HL-60 (cell line): ENCODE data around the gene SLCO1A2.

Source experiments
- DNase-seq, 2 experiments: peaks; one replicate each; pipeline ENCODE4 v3.0.0-alpha.2; 2010 to 2020; ENCODE audit warnings: low read depth in 1 of 2, low spot score in 1 of 2
- H3K27ac ChIP-seq: fragments of 250-450 bp; sonication (Bioruptor Pico); replicated peaks from 2 replicates; pipeline ENCODE4 v1.5.1; 2020; ENCODE audit warnings: mild to moderate bottlenecking, moderate library complexity
- H3K27me3 ChIP-seq: fragments of 250-450 bp; sonication (Bioruptor Pico); 2 replicates; pipeline ENCODE4 v1.5.1; 2021; ENCODE audit warnings: mild to moderate bottlenecking, moderate library complexity; ENCODE audit not compliant: insufficient read depth, poor library complexity, severe bottlenecking
- H3K4me3 ChIP-seq: replicated peaks from 2 replicates; pipeline ENCODE4 v1.5.1; 2011; ENCODE audit warnings: mild to moderate bottlenecking, control low read depth, low read length; ENCODE audit not compliant: insufficient read depth
- GABPA ChIP-seq: IDR thresholded peaks from 2 replicates; pipeline ENCODE4 v1.6.1; 2012; ENCODE audit warnings: low read depth
- POLR2AphosphoS5 ChIP-seq: IDR thresholded peaks from 2 replicates; pipeline ENCODE4 v1.6.1; 2012; ENCODE audit warnings: low read depth
- SPI1 ChIP-seq: IDR thresholded peaks from 2 replicates; pipeline ENCODE4 v1.6.1; 2012; ENCODE audit warnings: low read depth, mild to moderate bottlenecking, borderline replicate concordance
- TF ChIP-seq, protein P1 (sequence below): IDR thresholded peaks from 2 replicates; pipeline ENCODE4 v1.6.1; 2012; ENCODE audit warnings: low read depth; ENCODE audit not compliant: insufficient replicate concordance
- TF ChIP-seq, protein P2 (sequence below): IDR thresholded peaks from one replicate; pipeline ENCODE4 v1.5.1; 2011; ENCODE audit warnings: low read length, control low read depth, inconsistent platforms; ENCODE audit not compliant: insufficient read depth

The SLCO1A2 gene

DNA sequence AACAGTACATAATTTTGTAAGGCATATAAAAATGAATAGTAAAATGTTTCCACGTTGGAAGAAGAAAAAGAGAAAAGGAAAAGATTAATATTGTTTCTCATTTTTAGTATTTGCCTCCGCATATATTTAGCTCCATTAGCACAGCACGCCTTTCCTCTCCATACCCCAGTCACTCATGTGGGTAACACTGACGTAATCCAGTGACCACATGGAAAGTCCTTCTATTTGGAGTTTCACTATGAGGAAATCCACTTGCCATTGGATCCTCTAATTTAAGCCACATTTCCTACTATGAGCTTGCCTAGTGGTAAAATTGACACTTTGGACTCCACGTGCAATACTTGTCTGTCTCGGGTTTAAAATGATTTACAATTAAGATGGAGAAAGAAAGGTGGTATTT is 5.7 kb upstream of the SLCO1A2 start:
- DNase-seq, result no peak
- Histone ChIP-seq H3K27ac (no peak overlapping the region), H3K4me3 (no peak overlapping the region), H3K27me3 (no peaks in the 10 kb centered on the region)
- TF ChIP-seq, protein P1, sequence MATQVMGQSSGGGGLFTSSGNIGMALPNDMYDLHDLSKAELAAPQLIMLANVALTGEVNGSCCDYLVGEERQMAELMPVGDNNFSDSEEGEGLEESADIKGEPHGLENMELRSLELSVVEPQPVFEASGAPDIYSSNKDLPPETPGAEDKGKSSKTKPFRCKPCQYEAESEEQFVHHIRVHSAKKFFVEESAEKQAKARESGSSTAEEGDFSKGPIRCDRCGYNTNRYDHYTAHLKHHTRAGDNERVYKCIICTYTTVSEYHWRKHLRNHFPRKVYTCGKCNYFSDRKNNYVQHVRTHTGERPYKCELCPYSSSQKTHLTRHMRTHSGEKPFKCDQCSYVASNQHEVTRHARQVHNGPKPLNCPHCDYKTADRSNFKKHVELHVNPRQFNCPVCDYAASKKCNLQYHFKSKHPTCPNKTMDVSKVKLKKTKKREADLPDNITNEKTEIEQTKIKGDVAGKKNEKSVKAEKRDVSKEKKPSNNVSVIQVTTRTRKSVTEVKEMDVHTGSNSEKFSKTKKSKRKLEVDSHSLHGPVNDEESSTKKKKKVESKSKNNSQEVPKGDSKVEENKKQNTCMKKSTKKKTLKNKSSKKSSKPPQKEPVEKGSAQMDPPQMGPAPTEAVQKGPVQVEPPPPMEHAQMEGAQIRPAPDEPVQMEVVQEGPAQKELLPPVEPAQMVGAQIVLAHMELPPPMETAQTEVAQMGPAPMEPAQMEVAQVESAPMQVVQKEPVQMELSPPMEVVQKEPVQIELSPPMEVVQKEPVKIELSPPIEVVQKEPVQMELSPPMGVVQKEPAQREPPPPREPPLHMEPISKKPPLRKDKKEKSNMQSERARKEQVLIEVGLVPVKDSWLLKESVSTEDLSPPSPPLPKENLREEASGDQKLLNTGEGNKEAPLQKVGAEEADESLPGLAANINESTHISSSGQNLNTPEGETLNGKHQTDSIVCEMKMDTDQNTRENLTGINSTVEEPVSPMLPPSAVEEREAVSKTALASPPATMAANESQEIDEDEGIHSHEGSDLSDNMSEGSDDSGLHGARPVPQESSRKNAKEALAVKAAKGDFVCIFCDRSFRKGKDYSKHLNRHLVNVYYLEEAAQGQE, result no peak
- TF ChIP-seq SPI1, result no peak
- TF ChIP-seq GABPA, result no peak
- TF ChIP-seq, protein P2, sequence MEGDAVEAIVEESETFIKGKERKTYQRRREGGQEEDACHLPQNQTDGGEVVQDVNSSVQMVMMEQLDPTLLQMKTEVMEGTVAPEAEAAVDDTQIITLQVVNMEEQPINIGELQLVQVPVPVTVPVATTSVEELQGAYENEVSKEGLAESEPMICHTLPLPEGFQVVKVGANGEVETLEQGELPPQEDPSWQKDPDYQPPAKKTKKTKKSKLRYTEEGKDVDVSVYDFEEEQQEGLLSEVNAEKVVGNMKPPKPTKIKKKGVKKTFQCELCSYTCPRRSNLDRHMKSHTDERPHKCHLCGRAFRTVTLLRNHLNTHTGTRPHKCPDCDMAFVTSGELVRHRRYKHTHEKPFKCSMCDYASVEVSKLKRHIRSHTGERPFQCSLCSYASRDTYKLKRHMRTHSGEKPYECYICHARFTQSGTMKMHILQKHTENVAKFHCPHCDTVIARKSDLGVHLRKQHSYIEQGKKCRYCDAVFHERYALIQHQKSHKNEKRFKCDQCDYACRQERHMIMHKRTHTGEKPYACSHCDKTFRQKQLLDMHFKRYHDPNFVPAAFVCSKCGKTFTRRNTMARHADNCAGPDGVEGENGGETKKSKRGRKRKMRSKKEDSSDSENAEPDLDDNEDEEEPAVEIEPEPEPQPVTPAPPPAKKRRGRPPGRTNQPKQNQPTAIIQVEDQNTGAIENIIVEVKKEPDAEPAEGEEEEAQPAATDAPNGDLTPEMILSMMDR, result no peak
- TF ChIP-seq POLR2AphosphoS5, result no peak

GRCh38 chr12:21339921-21340320 is 5.2 kb upstream of the SLCO1A2 start:
- no peak for DNase-seq
- Histone ChIP-seq H3K27me3 (no peaks in the 10 kb centered on the region), H3K4me3 (no peak overlapping the region), H3K27ac (no peak overlapping the region)
- no peak for TF ChIP-seq POLR2AphosphoS5
- TF ChIP-seq SPI1, result no peak
- TF ChIP-seq, protein P1, result no peak
- TF ChIP-seq, protein P2, result no peak
- TF ChIP-seq GABPA, result no peak

DNA sequence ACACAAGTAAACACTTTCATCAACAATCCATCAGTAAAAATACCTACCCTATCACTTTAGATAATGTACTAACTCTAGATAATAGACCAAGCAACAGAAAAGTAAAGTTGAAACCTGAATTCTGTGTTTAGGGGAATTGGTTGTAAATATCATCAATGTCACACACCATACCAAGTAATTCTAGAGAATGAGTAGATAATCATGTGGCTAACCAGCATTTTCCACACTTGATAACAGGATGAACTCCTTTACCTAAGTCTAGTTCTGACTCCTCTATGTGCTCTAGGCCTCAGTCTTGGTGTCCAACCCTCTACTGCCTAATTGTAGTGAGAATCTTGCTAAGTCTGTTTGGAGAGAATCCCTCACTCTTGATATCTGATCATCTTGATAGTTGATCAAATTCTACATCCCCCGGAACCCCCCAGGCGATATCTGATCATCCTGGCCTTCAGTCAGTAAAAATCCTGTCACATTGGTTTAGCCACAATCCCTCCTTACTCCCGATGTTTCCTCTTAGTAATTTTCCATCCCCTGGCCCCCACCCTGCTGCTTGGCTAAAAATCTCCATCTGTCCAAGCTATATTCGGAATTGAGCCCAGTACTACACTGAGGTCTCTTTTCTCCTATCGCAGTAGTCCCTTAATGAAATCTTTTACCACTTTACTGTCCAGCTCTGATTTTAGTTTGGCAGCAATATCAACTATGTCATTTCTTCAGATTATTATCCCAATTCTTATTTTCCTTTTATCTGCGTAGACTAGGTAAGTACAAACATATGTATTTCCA is 3.4 kb upstream of the SLCO1A2 start:
- Histone ChIP-seq H3K4me3 (no peak overlapping the region), H3K27me3 (no peaks in the 10 kb centered on the region), H3K27ac (no peak overlapping the region)
- DNase-seq, result no peak
- TF ChIP-seq, protein P1, result no peak
- TF ChIP-seq POLR2AphosphoS5, result no peak
- TF ChIP-seq SPI1, result no peak
- no peak for TF ChIP-seq GABPA
- TF ChIP-seq, protein P2, result no peak
